Activated CD4-positive, alpha-beta T cell treated with anti-CD3 and anti-CD28 coated beads, Interleukin-2, amount 10 ng/mL, durations not matched to agents 24 days and 14 days (primary cell): ENCODE measurements around the gene CCDC69. TPM values are rescaled to one million over a fixed set of nuclear protein-coding genes. Genes with fewer than 3 reads are reported as not detected.

ENCODE experiments used
- DNase-seq: peaks from one replicate; pipeline ENCODE4 v3.0.0; 2022
- H3K27ac Mint-ChIP-seq: one replicate; pipeline ENCODE4 v1.8.0; 2022; ENCODE audit warnings: mild to moderate bottlenecking, mixed read lengths
- H3K27me3 Mint-ChIP-seq: one replicate; pipeline ENCODE4 v1.8.0; 2022; ENCODE audit warnings: mixed read lengths
- H3K36me3 Mint-ChIP-seq: one replicate; pipeline ENCODE4 v1.8.0; 2022; ENCODE audit warnings: low read depth, mild to moderate bottlenecking, mixed read lengths
- H3K4me1 Mint-ChIP-seq: one replicate; pipeline ENCODE4 v1.8.0; 2021; ENCODE audit warnings: mixed read lengths
- H3K4me3 Mint-ChIP-seq: one replicate; pipeline ENCODE4 v1.8.0; 2022; ENCODE audit warnings: mild to moderate bottlenecking, moderate library complexity, mixed read lengths
- H3K9me3 Mint-ChIP-seq: one replicate; pipeline ENCODE4 v1.8.0; 2021; ENCODE audit warnings: mixed read lengths
- intact Hi-C: fragments of 100-400 bp; cut with micrococcal nuclease; formaldehyde crosslinking; loops from one replicate; pipeline ENCODE4 v1.15.1; 2023
- total RNA-seq: library from RNA; stranded (reverse); gene quantifications from 2 replicates; pipeline ENCODE4 v1.2.3, GENCODE V29; 2022

The CCDC69 gene
- total RNA-seq, 1 donor from 2014 or later = 23.2 TPM

GRCh38 chr5:151153300-151153699 lies 70.6 kb downstream of the CCDC69 start:
- Mint-ChIP-seq H3K4me3 (peak overlapping the region; percentile 66), H3K36me3 (peaks cover 39% of the 10 kb centered on the region), H3K27me3 (no peaks in the 10 kb centered on the region), H3K27ac (peak overlapping the region; percentile 88), H3K4me1 (peaks cover 76% of the 10 kb centered on the region), H3K9me3 (no peaks in the 10 kb centered on the region)
- no peak for DNase-seq
- intact Hi-C loops = loop anchor here (5.0 to 10.0 kb wide), 5 partner anchors 308 to 1598 kb away; partner anchors contain the start of genes CD74, CSNK1A1, G3BP1 and IRGM

- Mint-ChIP-seq H3K9me3 (no peaks in the 10 kb centered on the region), H3K36me3 (peaks cover 48% of the 10 kb centered on the region), H3K4me1 (peaks cover 82% of the 10 kb centered on the region), H3K4me3 (peak overlapping the region; percentile 66), H3K27me3 (no peaks in the 10 kb centered on the region), H3K27ac (peak overlapping the region; percentile 88)
- intact Hi-C loops = loop anchor here (1.0 to 10.0 kb wide), 11 partner anchors 10 to 1597 kb away; partner anchors contain the start of genes CD74, CSNK1A1, G3BP1 and GM2A
- peak; percentile 80 for DNase-seq
These were observed 72.1 kb downstream of the CCDC69 start for GRCh38 chr5:151151793-151152192.

GRCh38 chr5:151151263-151151660 lies 72.6 kb downstream of the CCDC69 start:
- Mint-ChIP-seq H3K27me3 (no peaks in the 10 kb centered on the region), H3K4me1 (peaks cover 81% of the 10 kb centered on the region), H3K4me3 (peak overlapping the region; percentile 66), H3K36me3 (peaks cover 49% of the 10 kb centered on the region), H3K9me3 (no peaks in the 10 kb centered on the region), H3K27ac (peak overlapping the region; percentile 88)
- DNase-seq = peak; percentile 76
- intact Hi-C loops = loop anchor here (1.0 to 10.0 kb wide), 11 partner anchors 10 to 1596 kb away; partner anchors contain the start of genes CD74, CSNK1A1, G3BP1 and GM2A

- Mint-ChIP-seq H3K4me1 (peaks cover 81% of the 10 kb centered on the region), H3K27me3 (no peaks in the 10 kb centered on the region), H3K36me3 (peaks cover 53% of the 10 kb centered on the region), H3K27ac (peak overlapping the region; percentile 88), H3K4me3 (peak overlapping the region; percentile 66), H3K9me3 (no peaks in the 10 kb centered on the region)
- peak; percentile 93 for DNase-seq
- intact Hi-C loops = loop anchor here (1.0 to 10.0 kb wide), 12 partner anchors 8 to 1596 kb away; partner anchors contain the start of genes CD74, CSNK1A1, G3BP1 and GM2A
These were observed 73.2 kb downstream of the CCDC69 start for GRCh38 chr5:151150471-151151262.

GRCh38 chr5:151148583-151148982 lies 75.3 kb downstream of the CCDC69 start:
- H3K27ac Mint-ChIP-seq = peak overlapping the region; percentile 83
- H3K9me3 Mint-ChIP-seq = no peaks in the 10 kb centered on the region
- H3K27me3 Mint-ChIP-seq = no peaks in the 10 kb centered on the region
- H3K4me3 Mint-ChIP-seq = peak overlapping the region; percentile 45
- DNase-seq = peak; percentile 72
- peaks cover 80% of the 10 kb centered on the region for H3K4me1 Mint-ChIP-seq
- peaks cover 55% of the 10 kb centered on the region for H3K36me3 Mint-ChIP-seq
- intact Hi-C loops = no loop called here

- H3K36me3 Mint-ChIP-seq = peaks cover 53% of the 10 kb centered on the region
- no peak overlapping the region for H3K4me3 Mint-ChIP-seq
- peaks cover 80% of the 10 kb centered on the region for H3K4me1 Mint-ChIP-seq
- peak overlapping the region; percentile 30 for H3K27ac Mint-ChIP-seq
- intact Hi-C loops = no loop called here
- no peaks in the 10 kb centered on the region for H3K9me3 Mint-ChIP-seq
- H3K27me3 Mint-ChIP-seq = no peaks in the 10 kb centered on the region
- DNase-seq = no peak
These were observed 76.9 kb downstream of the CCDC69 start for GRCh38 chr5:151147033-151147432.

GRCh38 chr5:151146061-151146460 lies 77.8 kb downstream of the CCDC69 start:
- intact Hi-C loops = no loop called here
- Mint-ChIP-seq H3K4me1 (peaks cover 80% of the 10 kb centered on the region), H3K27me3 (no peaks in the 10 kb centered on the region), H3K4me3 (no peak overlapping the region), H3K36me3 (peaks cover 59% of the 10 kb centered on the region), H3K9me3 (no peaks in the 10 kb centered on the region), H3K27ac (peak overlapping the region; percentile 78)
- DNase-seq = no peak

- no peaks in the 10 kb centered on the region for H3K9me3 Mint-ChIP-seq
- peaks cover 60% of the 10 kb centered on the region for H3K36me3 Mint-ChIP-seq
- H3K4me3 Mint-ChIP-seq = no peak overlapping the region
- peaks cover 78% of the 10 kb centered on the region for H3K4me1 Mint-ChIP-seq
- no peaks in the 10 kb centered on the region for H3K27me3 Mint-ChIP-seq
- H3K27ac Mint-ChIP-seq = peak overlapping the region; percentile 78
- DNase-seq = no peak
- intact Hi-C loops = no loop called here
These were observed 79.0 kb downstream of the CCDC69 start for GRCh38 chr5:151144922-151145321.

GRCh38 chr5:151144275-151144674 lies 79.6 kb downstream of the CCDC69 start:
- DNase-seq = no peak
- intact Hi-C loops = no loop called here
- no peaks in the 10 kb centered on the region for H3K27me3 Mint-ChIP-seq
- peak overlapping the region; percentile 78 for H3K27ac Mint-ChIP-seq
- H3K4me1 Mint-ChIP-seq = peaks cover 78% of the 10 kb centered on the region
- no peak overlapping the region for H3K4me3 Mint-ChIP-seq
- H3K9me3 Mint-ChIP-seq = no peaks in the 10 kb centered on the region
- peaks cover 62% of the 10 kb centered on the region for H3K36me3 Mint-ChIP-seq

- DNase-seq = no peak
- Mint-ChIP-seq H3K27me3 (no peaks in the 10 kb centered on the region), H3K27ac (peak overlapping the region; percentile 57), H3K9me3 (no peaks in the 10 kb centered on the region), H3K4me1 (peaks cover 78% of the 10 kb centered on the region), H3K4me3 (peak overlapping the region; percentile 24), H3K36me3 (peaks cover 67% of the 10 kb centered on the region)
- intact Hi-C loops = no loop called here
These were observed 80.2 kb downstream of the CCDC69 start for GRCh38 chr5:151143645-151144044.

GRCh38 chr5:151142933-151143332 lies 81.0 kb downstream of the CCDC69 start:
- Mint-ChIP-seq H3K27me3 (no peaks in the 10 kb centered on the region), H3K4me1 (peaks cover 77% of the 10 kb centered on the region), H3K36me3 (peaks cover 69% of the 10 kb centered on the region), H3K4me3 (peak overlapping the region; percentile 20), H3K27ac (peak overlapping the region; percentile 57), H3K9me3 (no peaks in the 10 kb centered on the region)
- no peak for DNase-seq
- intact Hi-C loops = no loop called here

GRCh38 chr5:151141535-151141934 lies 82.4 kb downstream of the CCDC69 start:
- intact Hi-C loops = loop anchor here (1.0 to 2.0 kb wide), 3 partner anchors 10 to 15 kb away; partner anchors contain the start of gene ANXA6
- Mint-ChIP-seq H3K4me1 (peaks cover 79% of the 10 kb centered on the region), H3K4me3 (peak overlapping the region; percentile 86), H3K27ac (peak overlapping the region; percentile 87), H3K9me3 (no peaks in the 10 kb centered on the region), H3K36me3 (peaks cover 71% of the 10 kb centered on the region), H3K27me3 (no peaks in the 10 kb centered on the region)
- DNase-seq = peak; percentile 89

- intact Hi-C loops = loop anchor here (1.0 to 2.0 kb wide), 3 partner anchors 10 to 16 kb away; partner anchors contain the start of gene ANXA6
These were observed 83.0 kb downstream of the CCDC69 start for GRCh38 chr5:151140686-151141459.

More at GRCh38 chr5:151140686-151141459, 83.0 kb downstream of the CCDC69 start:
- Mint-ChIP-seq H3K9me3 (no peaks in the 10 kb centered on the region), H3K27ac (peak overlapping the region; percentile 87), H3K4me3 (peak overlapping the region; percentile 86), H3K27me3 (no peaks in the 10 kb centered on the region), H3K4me1 (peaks cover 77% of the 10 kb centered on the region), H3K36me3 (peaks cover 72% of the 10 kb centered on the region)
- no peak for DNase-seq
